ENCODE measurements around the gene TMEM52B. TPM values are rescaled to one million over a fixed set of nuclear protein-coding genes. Genes with fewer than 3 reads are reported as not detected.

Gene TMEM52B
- total RNA-seq, 1 donor from 2014 or later = 0.68 TPM

GRCh38 chr12:10153271-10154144, 25.3 kb upstream of the TMEM52B start:
- Mint-ChIP-seq H3K4me3 (peak overlapping the region; percentile 93), H3K27ac (peak overlapping the region; percentile 92), H3K27me3 (peaks cover 3% of the 10 kb centered on the region), H3K4me1 (ENCODE audit: unreplicated experiment) (peaks cover 9% of the 10 kb centered on the region), H3K9me3 (no peaks in the 10 kb centered on the region), H3K36me3 (peaks cover 3% of the 10 kb centered on the region)
- peak; percentile 79 for DNase-seq (ENCODE audit: extremely low spot score, unreplicated experiment)
- peak; percentile 92 for TF ChIP-seq CTCF (conservative IDR thresholded peaks at IDR 0.05)

- TF ChIP-seq CTCF (conservative IDR thresholded peaks at IDR 0.05) = no peak
- Mint-ChIP-seq H3K4me3 (peak overlapping the region; percentile 93), H3K36me3 (peaks cover 3% of the 10 kb centered on the region), H3K4me1 (ENCODE audit: unreplicated experiment) (peaks cover 9% of the 10 kb centered on the region), H3K27me3 (peaks cover 3% of the 10 kb centered on the region), H3K27ac (peak overlapping the region; percentile 92), H3K9me3 (no peaks in the 10 kb centered on the region)
- DNase-seq (ENCODE audit: extremely low spot score, unreplicated experiment) = no peak
Measured at GRCh38 chr12:10154145-10154496, 24.7 kb upstream of the TMEM52B start.

- no peak for TF ChIP-seq CTCF (conservative IDR thresholded peaks at IDR 0.05)
- Mint-ChIP-seq H3K4me3 (no peak overlapping the region), H3K27me3 (peaks cover 3% of the 10 kb centered on the region), H3K9me3 (no peaks in the 10 kb centered on the region), H3K36me3 (peaks cover 3% of the 10 kb centered on the region), H3K27ac (no peak overlapping the region), H3K4me1 (ENCODE audit: unreplicated experiment) (peaks cover 9% of the 10 kb centered on the region)
- no peak for DNase-seq (ENCODE audit: extremely low spot score, unreplicated experiment)
Measured at GRCh38 chr12:10155966-10156365, 22.9 kb upstream of the TMEM52B start.

- DNase-seq (ENCODE audit: extremely low spot score, unreplicated experiment) = no peak
- no peak overlapping the region for H3K4me3 Mint-ChIP-seq
Measured at GRCh38 chr12:10158406-10158805, 20.4 kb upstream of the TMEM52B start.

GRCh38 chr12:10159280-10159679, 19.6 kb upstream of the TMEM52B start:
- no peak for DNase-seq (ENCODE audit: extremely low spot score, unreplicated experiment)
- Mint-ChIP-seq H3K27ac (no peak overlapping the region), H3K27me3 (no peaks in the 10 kb centered on the region), H3K4me3 (no peak overlapping the region), H3K4me1 (ENCODE audit: unreplicated experiment) (no peaks in the 10 kb centered on the region), H3K36me3 (no peaks in the 10 kb centered on the region), H3K9me3 (no peaks in the 10 kb centered on the region)
- TF ChIP-seq CTCF (conservative IDR thresholded peaks at IDR 0.05) = no peak

More at GRCh38 chr12:10158406-10158805, 20.4 kb upstream of the TMEM52B start:
- TF ChIP-seq CTCF (conservative IDR thresholded peaks at IDR 0.05) = no peak
- no peaks in the 10 kb centered on the region for H3K9me3 Mint-ChIP-seq
- no peak overlapping the region for H3K27ac Mint-ChIP-seq
- peaks cover 3% of the 10 kb centered on the region for H3K27me3 Mint-ChIP-seq
- H3K36me3 Mint-ChIP-seq = no peaks in the 10 kb centered on the region
- H3K4me1 Mint-ChIP-seq (ENCODE audit: unreplicated experiment) = peaks cover 4% of the 10 kb centered on the region

All from type B pancreatic cell (in vitro differentiated cells).